GM21619 (cell line): ENCODE data around the gene GIGYF2.

Experiments
- ATAC-seq: cut with Tn5 transposase; IDR thresholded peaks from one replicate; pipeline ENCODE4 v1.9.1; 2021; ENCODE audit not compliant: unreplicated experiment

The GIGYF2 gene

GRCh38 chr2:232757905-232758304 lies 60.8 kb downstream of the GIGYF2 start:
- no peak for ATAC-seq

- no peak for ATAC-seq
Measured at GRCh38 chr2:232761301-232761907, 64.3 kb downstream of the GIGYF2 start.

GRCh38 chr2:232767866-232768265 lies 70.7 kb downstream of the GIGYF2 start:
- no peak for ATAC-seq

- ATAC-seq = no peak
Measured at GRCh38 chr2:232770207-232770606, 73.1 kb downstream of the GIGYF2 start.

- ATAC-seq = no peak
Measured at GRCh38 chr2:232771870-232772269, 74.7 kb downstream of the GIGYF2 start.

GRCh38 chr2:232772531-232772930 lies 75.4 kb downstream of the GIGYF2 start:
- peak; percentile 76 for ATAC-seq

DNA sequence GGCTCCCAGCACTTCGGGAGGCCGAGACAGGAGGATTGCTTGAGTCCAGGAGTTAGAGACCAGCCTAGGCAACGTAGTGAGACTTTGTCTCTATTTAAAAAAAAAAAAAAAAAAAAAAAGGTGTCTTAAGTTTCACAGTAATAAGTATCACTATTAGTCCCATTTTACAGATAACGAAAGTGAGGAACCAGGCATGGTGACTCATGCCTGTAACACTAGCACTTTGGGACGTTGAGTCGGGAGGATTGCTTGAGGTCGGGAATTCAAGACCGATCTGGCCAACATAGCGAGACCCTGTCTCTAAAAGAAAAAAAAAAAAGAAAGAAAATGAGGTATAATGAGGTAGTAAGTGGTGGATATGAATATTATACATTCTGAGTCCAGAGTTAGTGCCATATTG lies 76.7 kb downstream of the GIGYF2 start:
- peak; percentile 37 for ATAC-seq

DNA sequence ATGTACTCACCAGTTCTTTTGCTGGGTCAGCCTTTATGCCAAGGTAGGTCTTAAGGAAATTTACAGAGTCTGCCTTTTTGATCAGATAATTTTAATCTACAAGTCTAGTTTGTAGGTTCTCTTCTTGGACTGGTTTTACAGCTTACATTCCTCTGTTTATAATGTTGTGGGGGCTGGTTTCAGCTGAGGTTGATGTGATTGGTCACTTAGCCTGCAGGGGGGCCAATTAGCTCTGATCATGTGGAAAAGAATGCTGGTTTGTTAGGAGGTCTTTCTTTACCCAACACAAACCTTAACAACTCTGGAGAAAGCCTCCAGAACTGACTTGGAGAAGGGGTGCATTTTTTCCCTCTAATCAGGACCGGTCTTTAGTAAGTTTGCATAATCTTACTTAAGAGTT lies 79.3 kb downstream of the GIGYF2 start, which contains the start of gene KCNJ13:
Gene KCNJ13 (minus strand): TSS at position 131 of the 400 bp plus-strand sequence. CDS start 5,203 bp downstream, outside the sequence.
- no peak for ATAC-seq

- no peak for ATAC-seq
Measured at GRCh38 chr2:232777276-232777675, 80.1 kb downstream of the GIGYF2 start.

DNA sequence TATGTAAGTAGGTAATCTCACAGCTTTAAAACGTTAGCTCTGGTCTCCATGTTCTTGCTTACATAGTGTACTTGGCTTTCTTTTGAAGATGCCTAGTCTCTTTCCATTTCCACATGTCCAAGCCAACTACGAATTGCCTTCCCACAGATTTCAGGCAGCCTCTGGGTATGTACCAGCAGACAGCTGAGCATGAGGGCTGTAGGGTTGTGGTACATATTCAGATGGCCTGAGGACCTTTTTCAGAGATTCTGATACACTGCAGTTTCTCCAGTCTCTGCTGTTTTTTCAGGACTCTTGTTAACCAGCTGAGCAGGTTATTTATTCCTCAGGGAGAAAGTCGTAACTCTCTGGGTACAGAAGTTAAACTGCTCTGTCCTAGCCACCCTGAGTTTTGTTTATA lies 82.3 kb downstream of the GIGYF2 start:
- ATAC-seq = no peak

- no peak for ATAC-seq
Measured at GRCh38 chr2:232779934-232780333, 82.8 kb downstream of the GIGYF2 start.

- ATAC-seq = peak; percentile 97
Measured at GRCh38 chr2:232781765-232782164, 84.6 kb downstream of the GIGYF2 start.

DNA sequence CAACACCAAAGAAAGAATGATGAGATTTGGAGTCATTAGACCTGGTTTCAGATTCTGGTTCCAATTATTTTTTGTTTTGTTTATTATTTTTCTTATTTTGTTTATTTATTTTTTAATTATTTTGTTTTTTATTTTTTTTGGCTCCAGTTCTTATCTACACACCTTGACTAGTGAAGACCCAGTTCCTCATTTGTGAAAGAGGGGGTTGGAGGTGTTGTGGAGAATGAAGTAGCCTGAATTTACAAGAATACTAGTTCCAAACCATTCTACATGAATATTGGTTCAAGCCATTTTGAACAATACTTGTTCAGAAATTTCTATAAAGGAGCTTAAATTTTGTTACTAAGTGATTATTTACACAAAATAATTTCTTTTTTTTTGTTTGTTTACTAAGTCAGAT lies 86.1 kb downstream of the GIGYF2 start:
- no peak for ATAC-seq

- no peak for ATAC-seq
Measured at GRCh38 chr2:232787806-232788205, 90.7 kb downstream of the GIGYF2 start.

DNA sequence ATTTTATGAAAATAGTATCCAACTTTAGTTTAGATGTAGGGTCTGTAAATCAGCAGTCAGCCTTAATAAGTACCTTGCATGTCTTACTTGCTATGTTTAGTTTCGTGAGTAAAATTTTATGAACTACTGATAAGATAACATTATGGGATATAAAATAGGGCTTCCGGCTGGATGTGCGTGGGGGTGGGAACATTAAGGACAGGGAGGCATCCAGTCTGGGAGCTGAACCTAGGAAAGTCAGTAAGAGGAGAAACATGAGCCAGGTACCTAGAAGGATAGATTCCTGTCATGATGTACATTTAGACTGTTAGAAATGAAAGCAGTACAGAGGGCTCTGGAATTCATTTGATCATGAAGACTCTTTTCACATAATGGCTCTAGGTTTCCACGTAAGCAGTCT lies 92.0 kb downstream of the GIGYF2 start:
- ATAC-seq = no peak

DNA sequence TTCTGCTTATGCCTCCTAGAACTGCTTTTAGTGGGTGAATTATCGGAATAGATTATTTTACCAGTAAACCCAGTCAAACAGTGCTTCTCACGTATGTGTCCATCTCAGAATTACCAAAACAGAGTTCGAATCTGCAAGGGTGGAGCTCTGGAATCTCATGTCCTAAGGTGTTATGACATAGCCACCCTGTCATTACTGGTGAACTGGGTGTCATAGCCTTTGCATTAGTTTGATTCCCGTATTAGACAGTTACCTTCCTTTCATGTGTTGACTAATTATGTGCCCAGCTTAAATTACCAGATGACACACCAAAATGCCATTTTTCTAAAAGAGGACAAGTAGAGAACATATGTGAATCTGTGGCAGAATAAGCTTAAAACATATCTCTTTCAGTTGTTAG lies 94.4 kb downstream of the GIGYF2 start:
- ATAC-seq = no peak

DNA sequence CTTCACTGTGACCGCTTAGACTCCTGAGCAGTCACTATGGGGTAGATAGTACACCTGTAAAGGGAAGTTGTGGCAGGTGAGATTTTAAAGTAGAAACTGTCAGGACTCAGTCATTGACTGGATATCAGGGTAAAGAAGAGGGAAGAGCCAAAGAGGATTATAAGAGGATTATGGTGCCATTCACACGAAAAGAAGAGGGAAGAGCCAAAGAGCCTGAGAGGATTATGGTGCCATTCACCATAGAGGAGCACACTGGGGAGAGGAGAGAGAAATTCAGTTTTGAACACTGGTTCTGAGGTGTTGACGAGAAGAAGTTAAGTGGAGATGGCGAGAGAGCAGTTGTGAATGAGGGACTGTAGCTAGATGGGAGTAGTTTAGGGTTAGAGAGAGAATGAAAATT lies 96.1 kb downstream of the GIGYF2 start:
- no peak for ATAC-seq

DNA sequence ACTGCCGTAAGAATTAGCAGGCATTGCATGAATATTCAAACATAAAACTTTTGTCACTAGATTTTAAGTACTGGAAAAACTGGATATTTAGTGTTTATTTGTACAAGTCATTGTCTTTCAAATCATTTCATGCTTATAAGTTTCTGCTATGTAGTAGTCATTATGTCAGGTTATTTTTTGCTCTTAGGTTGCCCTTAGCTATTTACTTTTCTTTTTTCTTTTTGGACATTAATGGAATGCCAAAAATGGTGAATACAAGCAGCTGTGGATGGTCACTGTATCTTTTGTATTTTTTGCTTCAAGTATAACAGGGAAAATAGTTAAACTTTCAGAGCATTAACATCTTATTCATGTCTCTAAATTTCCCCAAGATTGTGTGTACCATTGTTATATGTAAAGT lies 97.8 kb downstream of the GIGYF2 start:
- no peak for ATAC-seq

GRCh38 chr2:232795920-232796319 lies 98.8 kb downstream of the GIGYF2 start:
- ATAC-seq = no peak

GRCh38 chr2:232798187-232798586 lies 101.1 kb downstream of the GIGYF2 start:
- ATAC-seq = no peak

GRCh38 chr2:232800166-232800565 lies 103.0 kb downstream of the GIGYF2 start:
- no peak for ATAC-seq

GRCh38 chr2:232802091-232802490 lies 105.0 kb downstream of the GIGYF2 start:
- ATAC-seq = no peak

- no peak for ATAC-seq
Measured at GRCh38 chr2:232809349-232810124, 112.4 kb downstream of the GIGYF2 start.
